Transverse colon (tissue), 4 donors: Measurements from ENCODE around the gene AHI1.

Experiments used
- CTCF ChIP-seq, 5 experiments: fragments of 200-600 bp in 3 of 5; fragments of 450-650 bp in 2 of 5; sonication (generic) in 3 of 5; IDR thresholded peaks; 1 replicate in 2 of 5; 2 replicates in 3 of 5; pipeline ENCODE4 v1.5.1; 2016 to 2017; ENCODE audit warnings: antibody characterized with exemption in 5 of 5, inconsistent platforms in 3 of 5, mild to moderate bottlenecking in 2 of 5, moderate library complexity in 1 of 5
- POLR2A ChIP-seq: fragments of 450-650 bp; IDR thresholded peaks from one replicate; pipeline ENCODE4 v1.6.1; 2016; ENCODE audit warnings: antibody characterized with exemption, mild to moderate bottlenecking, moderate library complexity
- POLR2AphosphoS5 ChIP-seq, 3 donors: sonication (generic); formaldehyde crosslinking; IDR thresholded peaks; one replicate each; pipeline ENCODE4 v1.6.1; 2016; ENCODE audit warnings: antibody characterized with exemption in 3 of 3

GRCh38 chr6:135295085-135295484 lies 202.5 kb downstream of the AHI1 start:
- TF ChIP-seq POLR2AphosphoS5 (IDR thresholded peaks at IDR 0.05) (no peak), CTCF (IDR thresholded peaks at IDR 0.05) (no peak), POLR2A (no peak)
